Type B pancreatic cell (in vitro differentiated cells): ENCODE results near the gene ARID3B. TPM values are rescaled to one million over a fixed set of nuclear protein-coding genes. Genes with fewer than 3 reads are reported as not detected.
A peak's percentile ranks its signal among the peaks of the same experiment; 100 is the strongest.

ENCODE experiments used
- DNase-seq: peaks from one replicate; pipeline ENCODE4 v3.0.0; 2021; ENCODE audit warnings: mixed read lengths; ENCODE audit not compliant: unreplicated experiment; ENCODE audit errors: extremely low spot score
- H3K27ac Mint-ChIP-seq: 2 replicates; pipeline ENCODE4 v1.8.0; 2021; ENCODE audit warnings: mild to moderate bottlenecking, mixed read lengths
- H3K27me3 Mint-ChIP-seq: 2 replicates; pipeline ENCODE4 v1.8.0; 2021; ENCODE audit warnings: mixed read lengths
- H3K36me3 Mint-ChIP-seq: 2 replicates; pipeline ENCODE4 v1.8.0; 2021; ENCODE audit warnings: mixed read lengths
- H3K4me1 Mint-ChIP-seq: one replicate; pipeline ENCODE4 v1.8.0; 2021; ENCODE audit warnings: mixed read lengths; ENCODE audit not compliant: unreplicated experiment
- H3K4me3 Mint-ChIP-seq: 2 replicates; pipeline ENCODE4 v1.8.0; 2021; ENCODE audit warnings: mild to moderate bottlenecking, mixed read lengths
- H3K9me3 Mint-ChIP-seq: 2 replicates; pipeline ENCODE4 v1.8.0; 2021; ENCODE audit warnings: mixed read lengths
- CTCF ChIP-seq: fragments of 200-600 bp; sonication (generic); conservative IDR thresholded peaks from 2 replicates; pipeline ENCODE4 v1.5.0; 2021; ENCODE audit warnings: antibody characterized with exemption, mild to moderate bottlenecking
- total RNA-seq: library from RNA; stranded (reverse); gene quantifications from 2 replicates; pipeline ENCODE4 v1.2.1, GENCODE V29; 2021; ENCODE audit warnings: low replicate concordance

ARID3B gene
- total RNA-seq, 1 donor from 2014 or later = 25.8 TPM

- no peaks in the 10 kb centered on the region for H3K9me3 Mint-ChIP-seq
- H3K4me1 Mint-ChIP-seq = no peaks in the 10 kb centered on the region
- no peak overlapping the region for H3K4me3 Mint-ChIP-seq
- no peaks in the 10 kb centered on the region for H3K36me3 Mint-ChIP-seq
- TF ChIP-seq CTCF = no peak
- no peaks in the 10 kb centered on the region for H3K27me3 Mint-ChIP-seq
- no peak for DNase-seq
- H3K27ac Mint-ChIP-seq = no peak overlapping the region
Measured at GRCh38 chr15:74517096-74517495, 23.9 kb upstream of the ARID3B start.

- no peak overlapping the region for H3K4me3 Mint-ChIP-seq
- no peaks in the 10 kb centered on the region for H3K9me3 Mint-ChIP-seq
- DNase-seq = no peak
- H3K27ac Mint-ChIP-seq = no peak overlapping the region
- no peak for TF ChIP-seq CTCF
- no peaks in the 10 kb centered on the region for H3K4me1 Mint-ChIP-seq
- no peaks in the 10 kb centered on the region for H3K27me3 Mint-ChIP-seq
- no peaks in the 10 kb centered on the region for H3K36me3 Mint-ChIP-seq
Measured at GRCh38 chr15:74519311-74519710, 21.7 kb upstream of the ARID3B start.

GRCh38 chr15:74520407-74520806, 20.6 kb upstream of the ARID3B start:
- Mint-ChIP-seq H3K36me3 (no peaks in the 10 kb centered on the region), H3K27ac (no peak overlapping the region), H3K4me3 (no peak overlapping the region), H3K27me3 (no peaks in the 10 kb centered on the region), H3K9me3 (no peaks in the 10 kb centered on the region), H3K4me1 (no peaks in the 10 kb centered on the region)
- DNase-seq = no peak
- no peak for TF ChIP-seq CTCF

GRCh38 chr15:74523982-74524381, 17.0 kb upstream of the ARID3B start:
- Mint-ChIP-seq H3K9me3 (no peaks in the 10 kb centered on the region), H3K27ac (no peak overlapping the region), H3K36me3 (no peaks in the 10 kb centered on the region), H3K4me3 (peak overlapping the region; percentile 9), H3K4me1 (no peaks in the 10 kb centered on the region), H3K27me3 (no peaks in the 10 kb centered on the region)
- no peak for TF ChIP-seq CTCF
- DNase-seq = no peak

- Mint-ChIP-seq H3K36me3 (no peaks in the 10 kb centered on the region), H3K27ac (no peak overlapping the region), H3K4me1 (no peaks in the 10 kb centered on the region), H3K9me3 (no peaks in the 10 kb centered on the region), H3K27me3 (no peaks in the 10 kb centered on the region), H3K4me3 (no peak overlapping the region)
- no peak for DNase-seq
- no peak for TF ChIP-seq CTCF
Measured at GRCh38 chr15:74525309-74525708, 15.7 kb upstream of the ARID3B start.

- Mint-ChIP-seq H3K9me3 (no peaks in the 10 kb centered on the region), H3K27me3 (no peaks in the 10 kb centered on the region), H3K27ac (peak overlapping the region; percentile 37), H3K36me3 (no peaks in the 10 kb centered on the region), H3K4me1 (peaks cover 1% of the 10 kb centered on the region), H3K4me3 (no peak overlapping the region)
- no peak for DNase-seq
- TF ChIP-seq CTCF = no peak
Measured at GRCh38 chr15:74525945-74526344, 15.1 kb upstream of the ARID3B start.
